Hepatocyte (in vitro differentiated cells): ENCODE results near the gene SLC22A23.

Experiments used
- CTCF ChIP-seq: fragments of 200-600 bp; sonication (generic); IDR thresholded peaks from 2 replicates; pipeline ENCODE4 v1.5.1; 2016; ENCODE audit warnings: antibody characterized with exemption, mild to moderate bottlenecking; ENCODE audit not compliant: poor library complexity
- EZH2phosphoT487 ChIP-seq: fragments of 200-600 bp; sonication (generic); IDR thresholded peaks from one replicate; pipeline ENCODE4 v1.6.1; 2018; ENCODE audit warnings: antibody characterized with exemption, mild to moderate bottlenecking, low read depth, moderate library complexity; ENCODE audit not compliant: unreplicated experiment, severe bottlenecking

GRCh38 chr6:3355358-3356055 lies 101.3 kb downstream of the SLC22A23 start:
- no peak for TF ChIP-seq CTCF
- TF ChIP-seq EZH2phosphoT487, result no peak
